Measurements from ENCODE around the gene PROCR. TPM values are rescaled to one million over a fixed set of nuclear protein-coding genes. Genes with fewer than 3 reads are reported as not detected.

Gene PROCR
- total and polyA plus RNA-seq, 2 donors (not counting 1 experiment from before 2014, with no cell fraction given): 24.5 to 50.5 TPM

GRCh38 chr20:35206802-35207201 is 34.9 kb downstream of the PROCR start:
- Histone ChIP-seq H3K9me3 (ENCODE audit: control insufficient read depth, insufficient read depth, low read depth, low read length) (no peaks in the 10 kb centered on the region), H3K9ac (ENCODE audit: insufficient read depth, low read length) (no peak overlapping the region), H3K27ac (ENCODE audit: insufficient read depth, low read length) (no peak overlapping the region), H4K20me1 (ENCODE audit: control insufficient read depth, extremely low read depth, insufficient read depth, low read length) (no peaks in the 10 kb centered on the region), H3K27me3 (ENCODE audit: control insufficient read depth, insufficient read depth, low read length) (no peaks in the 10 kb centered on the region), H3K4me1 (ENCODE audit: control insufficient read depth, extremely low read depth, insufficient read depth, low read length) (peaks cover 2% of the 10 kb centered on the region), H3K79me2 (ENCODE audit: control insufficient read depth, insufficient read depth, low read length) (no peaks in the 10 kb centered on the region), H3K36me3 (ENCODE audit: control insufficient read depth, insufficient read depth, low read length) (no peaks in the 10 kb centered on the region), H2AFZ (ENCODE audit: low read length) (no peak overlapping the region), H3K4me3 (replicated peaks in 1 of 4; ENCODE audit: control extremely low read depth in 1 of 4, insufficient read depth in 1 of 4, low read depth in 3 of 4, low read length in 4 of 4) (no peak overlapping the region), H3K4me2 (ENCODE audit: extremely low read depth, insufficient read depth, low read length) (no peak overlapping the region)
- no peak for DNase-seq (ENCODE audit: low read depth in 2 of 2)
- no peak for TF ChIP-seq CTCF (conservative IDR thresholded peaks at IDR 0.05 in 1 of 2, IDR thresholded peaks at IDR 0.05 in 1 of 2; ENCODE audit: low read depth in 1 of 2, low read length in 2 of 2)
- TF ChIP-seq EZH2 (IDR thresholded peaks at IDR 0.05; ENCODE audit: low read length, missing control alignments): no peak

- Histone ChIP-seq H3K9ac (ENCODE audit: insufficient read depth, low read length) (no peak overlapping the region), H3K27me3 (ENCODE audit: control insufficient read depth, insufficient read depth, low read length) (no peaks in the 10 kb centered on the region), H3K36me3 (ENCODE audit: control insufficient read depth, insufficient read depth, low read length) (no peaks in the 10 kb centered on the region), H3K4me2 (ENCODE audit: extremely low read depth, insufficient read depth, low read length) (peak overlapping the region; percentile 91), H3K79me2 (ENCODE audit: control insufficient read depth, insufficient read depth, low read length) (no peaks in the 10 kb centered on the region), H2AFZ (ENCODE audit: low read length) (peak overlapping the region; percentile 94), H3K27ac (ENCODE audit: insufficient read depth, low read length) (peak overlapping the region; percentile 36), H3K9me3 (ENCODE audit: control insufficient read depth, insufficient read depth, low read depth, low read length) (no peaks in the 10 kb centered on the region), H3K4me1 (ENCODE audit: control insufficient read depth, extremely low read depth, insufficient read depth, low read length) (peaks cover 2% of the 10 kb centered on the region), H3K4me3 (replicated peaks in 1 of 4; ENCODE audit: control extremely low read depth in 1 of 4, insufficient read depth in 1 of 4, low read depth in 3 of 4, low read length in 4 of 4) (peak overlapping the region; percentile 26 to 47 (median 31)), H4K20me1 (ENCODE audit: control insufficient read depth, extremely low read depth, insufficient read depth, low read length) (no peaks in the 10 kb centered on the region)
- peak; percentile 57 to 84 for DNase-seq (ENCODE audit: low read depth in 2 of 2)
- TF ChIP-seq EZH2 (IDR thresholded peaks at IDR 0.05; ENCODE audit: low read length, missing control alignments): no peak
- TF ChIP-seq CTCF (conservative IDR thresholded peaks at IDR 0.05 in 1 of 2, IDR thresholded peaks at IDR 0.05 in 1 of 2; ENCODE audit: low read depth in 1 of 2, low read length in 2 of 2): peak; percentile 76 to 78
Measured at GRCh38 chr20:35207950-35208611, 36.2 kb downstream of the PROCR start.

DNA sequence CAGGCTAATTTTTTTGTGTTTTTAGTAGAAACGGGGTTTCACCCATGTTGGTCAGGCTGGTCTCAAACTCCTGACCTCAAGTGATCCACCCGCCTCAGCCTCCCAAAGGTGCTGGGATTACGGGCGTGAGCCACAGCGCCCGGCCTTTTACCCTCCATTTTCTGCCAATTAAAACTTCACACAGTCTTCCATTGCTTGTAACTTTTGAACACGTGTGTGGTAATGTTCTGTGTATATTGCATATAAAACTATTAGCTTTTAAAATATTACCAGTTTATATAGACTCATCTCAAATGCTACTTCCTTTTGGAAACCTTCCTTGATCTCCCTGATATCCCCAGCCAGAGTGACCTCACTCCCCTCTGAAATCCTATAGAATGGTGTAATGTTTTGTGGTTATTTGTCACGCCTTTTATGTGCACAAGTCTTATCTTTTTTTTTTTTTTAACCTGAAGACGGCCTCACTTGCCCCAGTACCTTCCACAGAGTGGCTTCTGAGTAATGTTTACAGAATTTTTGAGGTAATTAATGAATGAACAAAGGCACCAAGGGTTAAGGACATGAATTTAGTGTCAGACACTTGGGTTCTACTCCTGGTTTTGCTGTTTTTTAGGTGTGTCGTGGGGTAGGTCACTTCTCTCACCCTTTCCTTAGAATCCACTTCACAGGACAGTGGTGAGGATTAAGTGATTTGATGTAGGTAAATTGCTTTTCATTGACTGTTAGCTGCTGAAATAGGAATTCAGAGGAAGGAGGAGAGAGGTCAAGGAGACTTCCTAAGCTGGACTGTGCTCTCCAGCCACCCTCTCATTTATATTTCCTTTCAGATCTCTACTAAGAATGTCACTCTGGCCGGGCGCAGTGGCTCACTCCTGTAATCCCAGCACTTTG is 43.4 kb downstream of the PROCR start:
- no peaks in the 10 kb centered on the region for H3K79me2 ChIP-seq (ENCODE audit: control insufficient read depth, insufficient read depth, low read length)
- no peak overlapping the region for H3K9ac ChIP-seq (ENCODE audit: insufficient read depth, low read length)
- DNase-seq (ENCODE audit: low read depth in 2 of 2): peak in 1 of 2 donors; percentile 88
- H2AFZ ChIP-seq (ENCODE audit: low read length): no peak overlapping the region
- TF ChIP-seq CTCF (conservative IDR thresholded peaks at IDR 0.05 in 1 of 2, IDR thresholded peaks at IDR 0.05 in 1 of 2; ENCODE audit: low read depth in 1 of 2, low read length in 2 of 2): no peak
- TF ChIP-seq EZH2 (IDR thresholded peaks at IDR 0.05; ENCODE audit: low read length, missing control alignments): no peak
- H3K4me3 ChIP-seq (replicated peaks in 1 of 4; ENCODE audit: control extremely low read depth in 1 of 4, insufficient read depth in 1 of 4, low read depth in 3 of 4, low read length in 4 of 4): no peak overlapping the region
- H3K4me1 ChIP-seq (ENCODE audit: control insufficient read depth, extremely low read depth, insufficient read depth, low read length): no peaks in the 10 kb centered on the region
- no peaks in the 10 kb centered on the region for H3K9me3 ChIP-seq (ENCODE audit: control insufficient read depth, insufficient read depth, low read depth, low read length)
- H3K36me3 ChIP-seq (ENCODE audit: control insufficient read depth, insufficient read depth, low read length): no peaks in the 10 kb centered on the region
- H3K27me3 ChIP-seq (ENCODE audit: control insufficient read depth, insufficient read depth, low read length): no peaks in the 10 kb centered on the region
- H4K20me1 ChIP-seq (ENCODE audit: control insufficient read depth, extremely low read depth, insufficient read depth, low read length): no peaks in the 10 kb centered on the region
- no peak overlapping the region for H3K27ac ChIP-seq (ENCODE audit: insufficient read depth, low read length)
- no peak overlapping the region for H3K4me2 ChIP-seq (ENCODE audit: extremely low read depth, insufficient read depth, low read length)
